Colonic mucosa (tissue), 4 donors: ENCODE results near the gene LAG3. TPM values are rescaled to one million over a fixed set of nuclear protein-coding genes. Genes with fewer than 3 reads are reported as not detected.

Experiments
- DNase-seq: peaks from one replicate; pipeline ENCODE4 v3.0.0-alpha.2; 2020
- H3K27ac ChIP-seq: fragments of 200-600 bp; one replicate; pipeline ENCODE4 v1.8.0; 2021
- H3K27me3 ChIP-seq: fragments of 200-600 bp; one replicate; pipeline ENCODE4 v1.8.0; 2021
- H3K36me3 ChIP-seq: fragments of 200-600 bp; one replicate; pipeline ENCODE4 v1.8.0; 2021
- H3K4me1 ChIP-seq: fragments of 200-600 bp; one replicate; pipeline ENCODE4 v1.8.0; 2021; ENCODE audit warnings: mild to moderate bottlenecking
- H3K4me3 ChIP-seq: fragments of 200-600 bp; one replicate; pipeline ENCODE4 v1.8.0; 2021
- H3K9ac ChIP-seq, 2 donors: one replicate each; pipeline ENCODE4 v1.7.0; 2013; ENCODE audit warnings: control low read depth in 2 of 2, low read depth in 2 of 2, low read length in 2 of 2
- H3K9me3 ChIP-seq: fragments of 200-600 bp; one replicate; pipeline ENCODE4 v1.8.0; 2021
- intact Hi-C: fragments of 100-400 bp; cut with DNase I; formaldehyde crosslinking; loops from one replicate; pipeline ENCODE4 v1.14.1; 2022
- total RNA-seq, 2 donors: library from RNA; stranded (reverse); fragmentation: NEBNext Ultra II Directional in 1 of 2; extraction: Animal tissue kit (Norgen Biotek cat#: 25700) in 1 of 2; gene quantifications; one replicate each; pipeline ENCODE4 v1.2.1, GENCODE V29; 2021
- TF ChIP-seq, protein P1 (sequence below): fragments of 200-600 bp; IDR thresholded peaks from one replicate; pipeline ENCODE4 v1.8.0; 2022; ENCODE audit warnings: antibody characterized with exemption, mild to moderate bottlenecking
- donor health status: healthy.
- donor health status: DM: no; HTN: no; CAD: no.
- donor health status: DM: no; HTN: no; CAD: no.

The LAG3 gene
- total RNA-seq, 2 donors from 2014 or later = 1.0 to 1.2 TPM

GRCh38 chr12:6779708-6780432 is 7.5 kb downstream of the LAG3 start:
- Histone ChIP-seq H3K27me3 (no peaks in the 10 kb centered on the region), H3K9ac (peak overlapping the region in 1 of 2 donors; percentile 1), H3K36me3 (no peaks in the 10 kb centered on the region), H3K27ac (no peak overlapping the region), H3K9me3 (no peaks in the 10 kb centered on the region), H3K4me1 (no peaks in the 10 kb centered on the region), H3K4me3 (no peak overlapping the region)
- peak; percentile 48 for DNase-seq
- intact Hi-C loops = loop anchor here (2.0 kb wide), 1 partner anchor 27 kb away; the partner anchor contains the start of gene MLF2
- TF ChIP-seq, protein P1, sequence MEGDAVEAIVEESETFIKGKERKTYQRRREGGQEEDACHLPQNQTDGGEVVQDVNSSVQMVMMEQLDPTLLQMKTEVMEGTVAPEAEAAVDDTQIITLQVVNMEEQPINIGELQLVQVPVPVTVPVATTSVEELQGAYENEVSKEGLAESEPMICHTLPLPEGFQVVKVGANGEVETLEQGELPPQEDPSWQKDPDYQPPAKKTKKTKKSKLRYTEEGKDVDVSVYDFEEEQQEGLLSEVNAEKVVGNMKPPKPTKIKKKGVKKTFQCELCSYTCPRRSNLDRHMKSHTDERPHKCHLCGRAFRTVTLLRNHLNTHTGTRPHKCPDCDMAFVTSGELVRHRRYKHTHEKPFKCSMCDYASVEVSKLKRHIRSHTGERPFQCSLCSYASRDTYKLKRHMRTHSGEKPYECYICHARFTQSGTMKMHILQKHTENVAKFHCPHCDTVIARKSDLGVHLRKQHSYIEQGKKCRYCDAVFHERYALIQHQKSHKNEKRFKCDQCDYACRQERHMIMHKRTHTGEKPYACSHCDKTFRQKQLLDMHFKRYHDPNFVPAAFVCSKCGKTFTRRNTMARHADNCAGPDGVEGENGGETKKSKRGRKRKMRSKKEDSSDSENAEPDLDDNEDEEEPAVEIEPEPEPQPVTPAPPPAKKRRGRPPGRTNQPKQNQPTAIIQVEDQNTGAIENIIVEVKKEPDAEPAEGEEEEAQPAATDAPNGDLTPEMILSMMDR = no peak

- no peaks in the 10 kb centered on the region for H3K4me1 ChIP-seq
- TF ChIP-seq, protein P1 = no peak
These were observed 8.3 kb downstream of the LAG3 start for GRCh38 chr12:6780573-6780972.

GRCh38 chr12:6782119-6782518 is 9.8 kb downstream of the LAG3 start:
- Histone ChIP-seq H3K36me3 (no peaks in the 10 kb centered on the region), H3K27me3 (no peaks in the 10 kb centered on the region), H3K27ac (no peak overlapping the region), H3K4me3 (no peak overlapping the region), H3K9ac (no peak overlapping the region), H3K4me1 (no peaks in the 10 kb centered on the region), H3K9me3 (no peaks in the 10 kb centered on the region)
- no peak for DNase-seq
- TF ChIP-seq, protein P1 = no peak
- intact Hi-C loops = no loop called here

More at GRCh38 chr12:6780573-6780972, 8.3 kb downstream of the LAG3 start:
- Histone ChIP-seq H3K27ac (no peak overlapping the region), H3K9me3 (no peaks in the 10 kb centered on the region), H3K27me3 (no peaks in the 10 kb centered on the region), H3K36me3 (no peaks in the 10 kb centered on the region), H3K9ac (no peak overlapping the region), H3K4me3 (no peak overlapping the region)
- intact Hi-C loops = no loop called here
- no peak for DNase-seq

- Histone ChIP-seq H3K9ac (no peak overlapping the region), H3K4me1 (no peaks in the 10 kb centered on the region)
- intact Hi-C loops = no loop called here
These were observed 10.7 kb downstream of the LAG3 start for GRCh38 chr12:6782850-6783566.

GRCh38 chr12:6783828-6784227 is 11.5 kb downstream of the LAG3 start:
- no peak for DNase-seq
- H3K27ac ChIP-seq = no peak overlapping the region
- no peaks in the 10 kb centered on the region for H3K27me3 ChIP-seq
- H3K9ac ChIP-seq = no peak overlapping the region
- no peak overlapping the region for H3K4me3 ChIP-seq
- TF ChIP-seq, protein P1 = no peak
- H3K9me3 ChIP-seq = no peaks in the 10 kb centered on the region
- H3K36me3 ChIP-seq = no peaks in the 10 kb centered on the region
- no peaks in the 10 kb centered on the region for H3K4me1 ChIP-seq
- intact Hi-C loops = no loop called here

More at GRCh38 chr12:6782850-6783566, 10.7 kb downstream of the LAG3 start:
- TF ChIP-seq, protein P1 = no peak
- H3K27ac ChIP-seq = no peak overlapping the region
- no peaks in the 10 kb centered on the region for H3K27me3 ChIP-seq
- H3K4me3 ChIP-seq = no peak overlapping the region
- DNase-seq = no peak
- H3K36me3 ChIP-seq = no peaks in the 10 kb centered on the region
- no peaks in the 10 kb centered on the region for H3K9me3 ChIP-seq
